ENCODE results near the gene MCAM. TPM values are rescaled to one million over a fixed set of nuclear protein-coding genes. Genes with fewer than 3 reads are reported as not detected.
A peak's percentile ranks its signal among the peaks of the same experiment; 100 is the strongest.

The MCAM gene
- 1 to 10 TPM in 1 of 3 donors, under 1 TPM in 2; 0.11 to 2.0 (median 0.19) TPM for total RNA-seq
- 0.83 TPM for total RNA-seq (2013)

GRCh38 chr11:119316729-119317591, at the start of gene MCAM:
TSS of gene MCAM (minus strand) at chr11:119317130. CDS start at chr11:119317101, 29 bp downstream.
- intact Hi-C loops (cut with micrococcal nuclease), result no loop called here
- peak in 1 of 2 donors; percentile 52 for DNase-seq
- Mint-ChIP-seq H3K4me1 (peaks cover 0 to 30% of the 10 kb centered on the region in 2 donors), H3K27ac (no peak within 1 kb of the TSS), H3K27me3 (ENCODE audit: low read depth in 2 of 2) (peaks cover 18 to 27% of the 10 kb centered on the region in 2 donors), H3K4me3 (no peak within 1 kb of the TSS), H3K9me3 (no peaks in the 10 kb centered on the region), H3K36me3 (no peaks in the 10 kb centered on the region)
- H3K9me3 ChIP-seq (ENCODE audit: control insufficient read depth, insufficient read depth, low read length), result no peaks in the 10 kb centered on the region
- H3K4me1 ChIP-seq (ENCODE audit: control insufficient read depth, insufficient read depth, low read length), result peaks cover 42% of the 10 kb centered on the region
- ATAC-seq, result no peak
- H3K4me3 ChIP-seq (ENCODE audit: low read length), result peak within 1 kb of the TSS; percentile 4
- TF ChIP-seq CTCF (IDR thresholded peaks at IDR 0.05), result no peak
- H3K27ac ChIP-seq (ENCODE audit: low read length), result no peak within 1 kb of the TSS
- no peaks in the 10 kb centered on the region for H3K36me3 ChIP-seq (ENCODE audit: control insufficient read depth, insufficient read depth, low read length)
- H3K27me3 ChIP-seq (ENCODE audit: control insufficient read depth, insufficient read depth, low read length), result peaks cover 31% of the 10 kb centered on the region
- 3% methylated on average over 74 of the region's 74 CpGs for WGBS (ENCODE audit: insufficient coverage)

GRCh38 chr11:119365071-119365591, 48.2 kb upstream of the MCAM start:
- peaks cover 25% of the 10 kb centered on the region for H3K27me3 ChIP-seq (ENCODE audit: control insufficient read depth, insufficient read depth, low read length)
- peak overlapping the region in 1 of 2 donors; percentile 53 for H3K27ac Mint-ChIP-seq

GRCh38 chr11:119363851-119364590, 47.1 kb upstream of the MCAM start:
- Histone ChIP-seq H3K36me3 (ENCODE audit: control insufficient read depth, insufficient read depth, low read length) (no peaks in the 10 kb centered on the region), H3K4me1 (ENCODE audit: control insufficient read depth, insufficient read depth, low read length) (peaks cover 11% of the 10 kb centered on the region), H3K4me3 (ENCODE audit: low read length) (no peak overlapping the region), H3K27ac (ENCODE audit: low read length) (no peak overlapping the region), H3K9me3 (ENCODE audit: control insufficient read depth, insufficient read depth, low read length) (no peaks in the 10 kb centered on the region), H3K27me3 (ENCODE audit: control insufficient read depth, insufficient read depth, low read length) (peaks cover 25% of the 10 kb centered on the region)
- ATAC-seq, result peak; percentile 87 to 98 (median 96)
- 2% methylated on average over 88 of the region's 88 CpGs for WGBS (ENCODE audit: insufficient coverage)
- peak; percentile 56 to 76 for DNase-seq
- intact Hi-C loops (cut with micrococcal nuclease), result no loop called here
- Mint-ChIP-seq H3K27me3 (ENCODE audit: low read depth in 2 of 2) (peaks cover 51 to 56% of the 10 kb centered on the region in 2 donors), H3K27ac (peak overlapping the region in 1 of 2 donors; percentile 53), H3K36me3 (peaks cover 6% of the 10 kb centered on the region), H3K9me3 (no peaks in the 10 kb centered on the region), H3K4me3 (peak overlapping the region; percentile 90), H3K4me1 (peaks cover 7% of the 10 kb centered on the region in 2 donors)
- TF ChIP-seq CTCF (IDR thresholded peaks at IDR 0.05), result no peak

More at GRCh38 chr11:119365071-119365591, 48.2 kb upstream of the MCAM start:
- intact Hi-C loops (cut with micrococcal nuclease), result no loop called here
- no peaks in the 10 kb centered on the region for H3K36me3 ChIP-seq (ENCODE audit: control insufficient read depth, insufficient read depth, low read length)
- no peak for ATAC-seq
- Mint-ChIP-seq H3K4me3 (peak overlapping the region; percentile 90), H3K9me3 (no peaks in the 10 kb centered on the region), H3K27me3 (ENCODE audit: low read depth in 2 of 2) (peaks cover 54 to 61% of the 10 kb centered on the region in 2 donors), H3K36me3 (peaks cover 6% of the 10 kb centered on the region), H3K4me1 (peaks cover 7% of the 10 kb centered on the region in 2 donors)
- no peak for DNase-seq
- no peaks in the 10 kb centered on the region for H3K9me3 ChIP-seq (ENCODE audit: control insufficient read depth, insufficient read depth, low read length)
- peaks cover 11% of the 10 kb centered on the region for H3K4me1 ChIP-seq (ENCODE audit: control insufficient read depth, insufficient read depth, low read length)
- 78% methylated on average over 6 of the region's 6 CpGs for WGBS (ENCODE audit: insufficient coverage)
- no peak overlapping the region for H3K27ac ChIP-seq (ENCODE audit: low read length)
- no peak for TF ChIP-seq CTCF (IDR thresholded peaks at IDR 0.05)
- H3K4me3 ChIP-seq (ENCODE audit: low read length), result no peak overlapping the region

Data from natural killer cell (primary cell).